Inflammatory macrophage (primary cell): ENCODE results near the gene NEURL1B.

Source experiments
- DNase-seq, 2 donors: peaks; one replicate each; pipeline ENCODE4 v3.0.0-alpha.2; 2020 to 2022

NEURL1B gene

DNA sequence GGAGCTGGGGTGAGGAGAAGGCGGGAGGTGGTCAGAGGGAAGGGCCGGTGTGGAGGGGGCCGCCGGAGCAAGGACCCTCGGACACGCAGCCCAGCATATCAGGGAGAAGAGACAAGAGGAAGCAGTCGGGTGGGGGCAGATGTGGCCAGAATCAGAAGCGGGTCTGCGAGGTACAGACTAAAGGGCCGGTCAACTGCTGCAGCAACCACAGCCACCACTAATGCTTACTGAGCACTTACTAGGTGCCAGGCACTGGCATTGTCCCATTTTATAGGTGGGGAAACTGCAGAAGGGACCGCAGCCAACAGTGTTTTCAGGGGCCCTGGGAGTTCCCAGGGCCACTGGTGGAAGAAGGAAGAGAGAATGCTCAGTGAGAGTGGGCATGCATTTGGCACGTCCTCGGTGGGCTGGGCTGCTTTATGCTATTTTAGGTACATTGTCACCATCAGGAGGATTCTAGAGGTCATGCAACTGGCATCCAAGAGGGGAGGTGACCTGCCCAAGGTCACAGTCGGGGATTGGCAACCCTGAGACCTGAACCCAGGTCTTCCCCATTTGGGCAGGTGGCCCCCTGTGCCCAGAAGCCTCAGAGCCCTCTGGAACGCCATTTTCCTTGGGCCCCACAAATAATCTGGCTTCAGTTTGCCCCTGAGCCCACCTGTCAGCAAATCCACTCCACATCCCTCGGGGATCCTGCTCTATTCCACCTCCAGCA, 76.6 kb downstream of the NEURL1B start:
- DNase-seq = no peak

DNA sequence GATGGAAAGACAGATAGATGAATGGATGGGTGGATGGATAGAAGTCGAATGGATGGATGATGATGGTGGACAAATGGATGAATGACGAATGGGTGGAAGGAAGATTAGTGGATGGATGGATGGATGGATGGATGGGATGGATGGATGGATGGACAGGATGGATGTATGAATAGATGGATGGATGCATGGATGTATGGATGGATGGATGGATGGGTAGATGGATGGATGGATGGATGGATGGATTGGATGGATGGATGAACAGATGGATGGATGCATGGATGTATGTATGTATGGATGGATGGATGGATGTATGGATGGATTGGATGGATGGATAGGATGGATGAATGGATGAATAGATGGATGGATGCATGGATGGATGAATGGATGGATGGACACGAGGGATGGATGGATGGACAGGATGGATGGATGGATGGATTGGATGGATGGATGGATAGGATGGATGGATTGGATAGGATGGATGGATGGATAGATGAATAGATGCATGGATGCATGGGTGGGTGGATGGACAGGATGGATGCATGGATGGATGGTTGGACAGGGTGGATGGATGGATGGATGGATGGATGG, 77.6 kb downstream of the NEURL1B start:
- DNase-seq = no peak

DNA sequence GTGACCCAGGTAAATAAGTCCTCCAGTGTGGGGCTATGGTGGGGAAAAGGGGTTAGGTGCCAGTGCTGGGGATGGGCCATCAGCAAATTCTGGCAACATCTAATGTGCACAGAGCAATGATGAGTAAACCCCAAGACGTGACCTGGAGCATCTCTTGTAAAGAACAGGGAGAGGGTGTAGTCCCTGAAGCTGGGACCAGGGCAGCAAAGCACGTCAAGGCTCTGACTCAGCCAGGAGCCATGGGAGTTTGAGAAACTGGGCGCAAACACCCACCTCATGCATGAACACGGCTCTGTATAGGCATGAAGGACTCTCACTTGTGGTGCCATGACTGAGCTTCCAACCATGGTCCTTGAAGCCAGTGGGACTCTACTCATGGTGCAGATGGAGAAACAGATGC, 78.1 kb downstream of the NEURL1B start:
- DNase-seq = no peak

DNA sequence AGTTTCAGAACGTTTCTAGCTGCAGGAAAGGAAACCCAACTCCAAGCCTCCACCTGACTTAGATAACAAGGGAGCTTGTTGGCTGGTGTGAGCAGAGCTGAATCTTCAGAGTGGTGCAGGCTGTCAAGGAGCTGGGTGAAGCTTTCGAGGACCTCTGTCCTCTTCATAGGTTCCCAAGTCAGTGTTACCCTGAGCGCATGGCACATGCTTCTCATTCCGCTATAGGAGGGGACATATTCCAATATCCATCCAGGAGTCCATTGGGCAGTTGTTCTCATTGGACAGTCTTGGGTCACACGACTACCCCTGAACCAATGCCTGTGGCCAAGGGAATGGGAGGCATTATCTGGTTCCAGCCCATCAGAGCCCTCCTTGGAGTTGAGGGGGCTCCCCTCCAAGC, 79.6 kb downstream of the NEURL1B start:
- DNase-seq = no peak

DNA sequence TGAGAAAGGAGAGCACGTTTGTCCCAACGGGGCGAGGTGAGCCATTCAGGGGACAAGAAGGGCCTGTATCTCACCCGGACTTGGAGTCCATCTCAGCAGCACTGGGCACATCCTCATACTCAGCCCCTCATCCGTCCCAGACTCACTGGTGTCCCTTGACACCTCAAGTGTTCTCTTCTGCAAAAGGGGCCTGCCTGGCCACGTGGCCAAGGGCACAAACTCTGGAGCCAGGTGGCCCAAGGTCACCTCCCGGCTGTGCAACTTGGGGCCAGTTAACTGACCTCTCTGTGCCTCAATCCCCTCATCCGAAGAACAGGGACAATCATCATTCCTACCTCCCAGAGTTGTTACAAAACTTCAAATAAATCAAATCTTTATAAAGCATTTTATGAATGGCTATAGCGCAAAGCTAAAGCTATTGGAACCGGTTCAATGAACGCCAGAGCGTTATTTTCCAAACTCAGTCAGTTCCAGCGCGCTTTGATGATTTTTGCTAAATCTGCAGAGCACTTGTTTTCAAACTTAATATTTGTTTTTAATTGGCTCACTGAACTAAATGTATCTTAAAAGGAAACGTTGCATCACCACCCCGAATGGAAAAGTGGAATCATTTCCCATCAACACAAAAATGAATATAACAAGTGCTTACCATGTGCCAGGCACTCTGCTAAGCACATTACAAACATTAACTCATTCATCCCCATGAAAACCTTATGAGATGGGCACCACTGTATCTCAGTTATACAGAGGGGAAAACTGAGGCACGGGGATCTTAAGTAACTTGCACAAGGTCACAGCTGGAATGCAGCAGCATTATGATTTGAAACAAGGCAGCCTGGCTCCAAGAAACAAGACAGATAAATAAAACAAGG, 80.6 kb downstream of the NEURL1B start:
- DNase-seq = no peak

DNA sequence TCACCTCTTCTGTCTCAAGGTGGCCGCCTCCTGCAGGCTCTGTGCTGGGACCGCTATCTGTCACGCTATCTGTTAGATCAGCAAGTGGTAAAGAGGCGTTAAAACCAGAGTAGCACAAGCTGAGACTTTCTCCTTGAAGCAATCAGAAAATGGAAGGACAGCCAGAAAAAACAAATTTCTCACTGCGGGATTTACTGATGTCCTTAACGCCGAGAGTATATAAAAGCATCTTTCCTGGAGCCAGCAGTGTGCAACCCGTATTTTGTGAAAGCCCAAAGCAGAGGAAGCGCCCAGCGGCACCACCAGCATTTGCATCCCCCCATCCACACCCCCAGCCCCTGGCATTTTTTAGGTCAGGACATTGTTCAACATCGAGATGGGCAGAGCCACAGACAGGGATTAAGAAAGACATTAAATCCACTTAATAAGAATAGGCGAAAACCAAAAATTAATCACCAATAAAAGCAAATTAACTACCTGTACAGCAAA, 81.3 kb downstream of the NEURL1B start:
- DNase-seq = no peak

DNA sequence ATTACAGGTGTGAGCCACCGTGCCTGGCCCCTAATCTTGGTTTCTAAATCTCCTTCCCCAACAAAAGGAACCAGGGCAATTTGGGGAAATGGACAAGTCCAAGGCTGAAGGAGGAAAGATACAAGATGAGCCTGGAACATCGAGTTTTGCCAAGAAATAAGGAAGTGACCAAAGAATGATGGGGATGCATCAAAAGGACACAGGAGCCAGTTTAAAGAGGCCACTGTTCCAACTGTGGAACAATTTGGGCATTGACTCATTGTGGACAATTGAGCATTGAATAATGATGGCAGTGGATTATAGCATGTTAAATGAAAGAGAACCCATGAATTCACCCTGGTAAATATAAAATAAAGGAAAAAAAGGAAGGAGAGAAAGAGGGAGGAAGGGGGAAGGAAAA, 82.4 kb downstream of the NEURL1B start:
- DNase-seq = no peak

DNA sequence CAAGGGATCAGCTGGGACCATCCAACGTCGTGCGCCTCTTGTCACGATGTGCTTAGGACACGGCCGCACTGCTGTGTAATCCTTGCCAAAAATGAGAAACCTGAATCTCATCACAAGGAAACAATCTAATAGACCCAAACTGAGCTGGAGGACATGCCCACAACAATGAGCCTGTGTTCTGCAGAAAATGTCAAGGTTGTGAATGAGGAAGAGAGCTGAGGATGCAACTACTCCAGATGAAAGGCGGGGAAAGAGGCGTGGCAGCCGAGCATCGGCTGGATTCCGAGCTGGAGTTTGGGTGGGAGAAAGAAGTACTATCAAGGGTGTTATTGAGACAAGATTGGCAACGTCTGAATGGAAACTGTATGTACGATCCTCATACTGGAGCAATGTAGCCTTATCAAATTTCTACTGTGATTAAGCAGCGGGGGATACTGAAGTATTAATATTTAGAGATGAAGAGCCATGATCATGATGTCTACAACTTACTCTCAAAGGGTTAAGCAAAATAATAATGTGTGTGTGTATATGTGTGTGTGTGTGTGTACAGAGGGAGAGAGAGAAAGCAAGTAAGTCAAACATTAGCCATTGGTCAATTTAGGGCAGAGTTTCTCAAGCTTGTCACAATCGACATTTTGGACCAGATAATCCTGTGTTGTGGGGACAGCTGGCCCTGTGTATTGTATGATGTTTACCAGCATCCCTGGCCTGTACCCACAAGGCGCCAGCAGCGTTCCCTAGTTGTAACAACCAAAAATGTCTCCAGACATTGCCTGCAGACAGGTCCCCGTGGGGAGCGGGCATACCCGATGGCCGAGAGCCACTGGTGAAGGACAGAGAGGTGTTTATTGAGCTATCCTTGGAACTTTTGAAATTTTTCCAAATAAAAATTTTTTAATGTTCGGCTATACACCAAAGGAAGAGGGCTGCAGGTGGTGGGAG, 83.5 kb downstream of the NEURL1B start:
- no peak for DNase-seq

DNA sequence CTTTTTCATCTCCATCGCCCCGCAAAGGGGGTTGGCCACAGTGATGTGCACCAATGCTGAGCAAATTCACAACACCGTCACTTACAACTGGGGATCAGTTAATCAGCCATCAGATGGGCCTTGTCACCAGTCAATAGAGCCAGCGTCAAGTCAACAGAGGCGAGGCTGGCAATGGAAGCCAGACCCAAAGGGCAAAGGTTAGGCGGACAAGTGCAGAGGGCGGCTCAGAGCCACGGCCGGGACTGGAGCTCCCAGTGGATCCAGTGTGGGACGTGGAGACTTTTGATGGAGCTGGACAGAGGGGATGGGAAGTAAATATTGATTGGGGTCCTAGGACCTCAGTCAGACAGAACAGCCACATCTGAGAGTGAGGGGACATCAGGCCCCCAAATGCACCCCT, 84.2 kb downstream of the NEURL1B start:
- DNase-seq = no peak

DNA sequence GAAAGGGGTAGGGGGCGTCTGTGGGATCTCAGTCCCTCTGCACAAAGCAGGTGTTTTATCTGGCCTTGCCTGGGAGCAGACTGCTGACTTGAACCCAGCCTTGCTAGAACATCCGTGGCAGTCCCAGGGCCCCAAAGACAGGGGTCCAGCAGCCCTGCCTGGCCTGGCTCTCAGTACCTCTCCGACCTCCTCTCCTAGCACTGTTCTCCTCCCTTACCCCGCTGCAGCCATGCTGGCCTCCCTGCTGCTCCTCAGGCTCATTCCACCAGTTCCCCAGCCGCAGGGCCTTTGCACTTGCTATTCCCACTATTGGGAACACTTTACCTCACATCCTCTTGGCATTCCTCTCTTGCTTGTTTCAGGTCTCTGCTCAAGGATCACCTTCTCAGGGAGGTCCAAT, 84.7 kb downstream of the NEURL1B start:
- DNase-seq = no peak

DNA sequence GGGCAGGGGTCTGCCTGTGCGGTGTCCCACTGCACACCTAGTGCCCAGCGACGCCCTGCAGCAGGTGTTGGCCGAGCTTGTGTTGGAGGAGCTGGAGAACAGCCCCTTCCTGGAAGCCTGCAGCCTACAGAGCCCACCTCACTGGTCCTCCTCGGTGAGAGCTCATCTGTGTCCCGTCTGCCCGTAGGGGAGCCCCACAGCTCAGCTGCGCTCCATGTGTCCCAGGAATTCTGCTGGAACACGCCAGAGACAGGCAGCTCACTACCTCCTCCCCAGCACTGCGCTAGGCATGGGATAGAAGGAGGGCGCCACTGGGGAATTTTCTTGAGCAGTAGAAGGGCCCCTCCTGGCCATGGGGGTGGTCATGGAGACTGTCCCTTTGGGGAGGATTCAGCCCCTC, 85.9 kb downstream of the NEURL1B start:
- no peak for DNase-seq

DNA sequence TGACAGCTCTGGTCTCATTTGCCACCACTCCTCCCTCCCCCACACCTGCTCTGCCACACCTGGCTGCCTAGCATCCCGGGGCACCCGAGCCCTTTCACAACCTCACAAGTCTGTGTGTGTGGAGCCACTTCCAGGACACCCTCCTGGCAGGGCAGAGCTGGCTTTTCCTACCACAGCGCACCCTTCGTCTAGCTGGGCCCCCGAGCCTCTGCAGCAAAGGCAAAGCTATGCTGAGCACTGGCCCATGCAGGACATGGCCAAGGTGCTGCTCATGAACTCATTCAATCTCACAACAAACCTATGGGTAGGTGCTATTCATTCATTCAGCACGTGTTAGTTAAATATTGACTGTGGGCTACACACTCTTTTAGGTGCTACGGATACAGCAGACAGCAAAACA, 86.5 kb downstream of the NEURL1B start:
- no peak for DNase-seq

DNA sequence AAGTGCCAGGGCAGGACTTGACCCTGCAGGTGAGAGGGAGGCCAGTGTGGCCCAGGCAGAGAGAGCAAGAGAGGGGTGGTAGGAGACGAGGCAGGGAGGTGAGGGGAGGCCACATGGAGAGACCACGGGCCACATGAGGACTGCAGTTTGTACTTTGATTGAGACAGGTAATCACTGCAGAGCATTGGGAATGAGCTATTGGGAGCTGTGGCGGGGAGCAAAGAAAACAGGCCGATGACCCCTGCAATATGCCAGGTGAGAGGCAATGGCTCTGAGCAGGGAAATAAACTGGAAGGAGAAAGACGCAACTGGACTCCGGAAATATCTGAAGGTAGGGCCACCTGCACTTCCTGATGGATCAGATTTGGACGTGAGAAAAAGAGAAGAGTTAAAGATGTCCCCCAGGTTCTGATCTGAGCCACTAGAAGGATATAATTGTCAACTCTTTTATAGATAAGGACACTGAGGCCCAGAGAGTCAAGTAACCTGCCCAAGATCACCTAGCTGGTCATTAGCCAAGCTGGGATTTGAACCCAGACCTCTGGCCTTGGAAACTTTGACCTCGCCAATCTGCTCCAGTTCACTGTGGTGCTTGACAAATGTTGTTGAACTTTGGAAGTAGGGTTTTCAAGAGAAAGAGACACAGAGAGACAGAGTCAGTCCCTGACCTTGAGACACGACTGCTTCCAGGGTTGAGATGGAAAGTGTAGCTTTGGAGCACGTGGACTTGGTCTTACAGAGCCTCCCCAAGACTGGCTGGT, 87.6 kb downstream of the NEURL1B start:
- no peak for DNase-seq

DNA sequence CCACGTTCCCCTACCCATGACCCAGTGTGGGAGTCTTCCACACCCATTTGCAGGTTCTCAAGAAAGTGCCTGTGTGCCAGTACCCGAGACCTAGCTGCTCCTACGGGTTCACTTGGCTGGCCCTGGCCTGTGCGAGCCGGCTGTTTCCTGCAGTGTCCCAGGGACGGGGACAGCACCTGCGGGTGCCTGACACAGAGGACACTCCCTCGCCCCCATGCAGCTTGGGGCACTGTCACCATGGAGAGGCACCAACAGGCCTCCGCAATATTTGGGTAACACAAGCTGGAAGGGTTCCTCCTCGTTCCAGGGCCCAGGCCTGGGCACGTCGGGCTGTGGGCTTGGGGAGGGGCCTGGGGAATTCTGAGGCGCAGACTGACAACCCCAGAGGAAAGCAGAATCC, 88.5 kb downstream of the NEURL1B start:
- DNase-seq = no peak

DNA sequence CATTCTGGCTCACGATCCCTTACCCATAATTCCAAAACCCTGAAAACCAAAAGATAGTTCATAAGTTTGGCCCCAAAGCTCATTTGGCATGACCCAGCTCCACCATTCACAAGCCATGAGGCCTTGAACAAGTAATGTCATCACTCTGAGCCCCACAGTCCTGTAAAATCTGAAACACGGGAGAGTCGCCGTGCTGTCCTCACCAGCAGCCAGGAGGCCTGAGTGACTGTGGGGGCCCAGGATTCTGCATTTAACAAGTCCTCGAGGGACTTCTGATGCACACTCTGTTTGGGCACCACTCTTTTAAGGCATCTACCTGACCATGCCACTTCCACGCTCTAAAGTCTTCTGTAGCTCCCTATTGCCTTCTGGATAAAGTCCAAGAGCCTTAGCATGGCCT, 89.2 kb downstream of the NEURL1B start:
- DNase-seq = no peak

DNA sequence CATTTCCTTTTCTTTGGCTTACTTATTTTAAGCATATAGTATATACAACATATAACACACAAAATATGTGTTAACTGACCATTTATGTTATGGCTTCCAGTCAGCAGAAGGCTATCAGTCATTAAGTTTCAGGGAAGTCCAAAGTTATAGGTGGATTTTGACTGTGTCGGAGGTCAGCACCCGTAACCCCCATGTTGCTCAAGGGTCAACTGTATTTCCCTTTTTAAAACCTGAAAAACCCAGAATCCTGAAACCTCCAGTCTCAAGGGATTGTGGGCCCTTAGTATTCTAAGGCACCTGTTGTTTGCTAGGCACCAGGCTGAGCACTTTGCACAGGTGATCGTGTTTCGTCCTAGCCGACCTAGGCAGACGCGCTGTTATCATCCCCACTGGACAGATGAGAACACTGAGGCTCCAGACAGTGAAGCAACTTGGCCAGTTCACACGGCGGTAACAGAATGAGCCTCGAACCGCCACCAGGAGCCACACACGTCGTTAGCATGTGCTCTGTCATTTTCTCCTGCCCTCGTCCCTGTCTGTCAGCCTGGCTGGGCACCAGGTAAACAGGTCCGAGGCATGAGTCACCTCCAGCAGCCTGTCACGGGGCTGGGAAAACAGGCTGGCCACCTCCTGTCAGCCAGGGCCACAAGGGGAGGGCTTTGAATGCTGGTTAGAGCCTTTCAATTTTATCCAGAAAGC, 90.1 kb downstream of the NEURL1B start:
- DNase-seq = no peak

DNA sequence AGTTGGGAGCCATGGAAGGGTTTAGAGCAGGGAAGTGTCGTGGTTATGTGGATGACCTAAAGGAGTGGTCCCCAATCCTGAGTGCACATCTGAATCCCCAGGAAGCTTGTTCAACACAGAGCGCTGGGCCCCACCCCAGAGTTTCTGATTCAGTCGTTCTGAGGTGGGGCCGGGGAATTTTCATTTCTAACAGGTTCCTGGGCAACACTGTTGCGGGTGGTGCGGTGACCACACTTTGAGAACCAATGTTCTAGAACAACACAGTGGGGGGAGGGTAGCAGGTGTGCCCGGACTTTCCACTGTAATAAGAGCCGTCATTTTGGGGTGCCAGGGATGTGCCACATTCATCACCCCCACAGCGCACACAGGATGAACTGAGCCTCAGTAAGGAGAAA, 90.6 kb downstream of the NEURL1B start:
- DNase-seq = no peak

DNA sequence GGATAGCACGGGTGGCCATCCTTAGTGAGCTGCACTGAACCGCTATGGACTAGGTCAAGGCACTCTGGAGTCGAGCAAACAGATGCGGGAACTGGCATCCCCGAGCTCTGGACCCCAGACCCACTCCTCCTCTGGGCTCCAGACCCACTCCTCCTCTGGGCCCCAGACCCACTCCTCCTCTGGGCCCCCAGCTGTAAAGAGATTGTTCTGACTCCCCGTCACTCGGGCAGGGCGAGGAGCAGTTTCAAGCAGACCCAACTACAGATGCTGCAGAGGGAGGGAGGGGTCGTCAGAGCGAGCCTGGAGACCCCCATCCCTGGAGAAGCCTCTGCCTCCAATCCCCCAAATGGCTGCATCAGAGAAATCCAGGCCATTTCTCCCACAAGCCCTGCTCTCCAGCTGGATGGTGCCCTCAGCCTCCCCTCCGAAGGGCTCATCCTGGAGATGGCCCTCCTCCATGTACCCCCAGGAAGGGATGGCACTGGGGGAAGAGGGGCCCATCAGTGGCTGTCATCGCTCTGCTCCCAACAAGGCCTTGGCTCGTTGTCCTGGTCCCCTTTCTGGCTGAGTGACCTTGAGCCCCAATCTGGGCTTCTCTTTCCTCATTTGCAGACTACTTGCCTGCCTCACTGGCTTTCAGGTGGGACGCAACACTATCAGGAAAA, 91.3 kb downstream of the NEURL1B start:
- no peak for DNase-seq

DNA sequence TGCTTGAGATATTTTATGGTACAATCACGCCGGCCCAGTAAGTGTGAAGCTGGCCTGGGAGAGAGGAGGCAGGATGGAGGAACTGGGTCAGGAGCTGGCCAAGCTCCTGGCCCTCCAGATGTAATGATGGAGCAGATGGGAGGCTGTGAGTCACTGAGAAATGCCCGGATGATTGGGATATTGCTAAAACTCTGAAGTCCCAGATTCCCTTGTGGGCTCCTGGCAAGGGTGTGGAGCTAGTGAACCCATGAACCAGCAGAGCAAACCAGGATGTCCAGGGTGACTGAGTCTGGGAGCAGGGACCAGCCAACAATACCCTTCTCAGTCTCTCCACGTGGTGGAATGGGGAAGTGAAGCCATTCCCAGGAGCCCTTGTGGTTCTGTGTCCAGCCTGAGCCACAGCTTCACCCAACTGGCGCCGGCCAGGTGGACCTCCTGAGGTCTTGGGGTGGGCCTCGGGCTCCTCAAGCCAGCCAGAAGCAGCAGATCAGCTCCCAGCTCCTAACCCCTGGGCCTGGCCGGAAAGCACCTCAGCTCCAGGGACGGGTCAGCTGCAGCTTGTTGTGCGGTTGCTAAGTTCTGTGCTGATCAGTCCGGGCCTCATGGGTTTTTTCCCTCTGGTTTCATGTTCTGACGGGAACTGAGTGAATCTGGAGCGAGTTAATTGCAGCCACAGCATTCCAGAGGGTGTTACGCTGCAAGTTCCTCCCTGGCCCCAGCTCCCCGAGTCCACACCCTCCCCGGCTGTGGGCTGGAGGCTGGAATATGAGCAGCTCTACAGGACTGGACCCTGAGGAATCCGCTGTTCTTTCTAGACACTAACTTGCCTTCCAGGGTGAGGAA, 92.3 kb downstream of the NEURL1B start:
- DNase-seq = no peak

DNA sequence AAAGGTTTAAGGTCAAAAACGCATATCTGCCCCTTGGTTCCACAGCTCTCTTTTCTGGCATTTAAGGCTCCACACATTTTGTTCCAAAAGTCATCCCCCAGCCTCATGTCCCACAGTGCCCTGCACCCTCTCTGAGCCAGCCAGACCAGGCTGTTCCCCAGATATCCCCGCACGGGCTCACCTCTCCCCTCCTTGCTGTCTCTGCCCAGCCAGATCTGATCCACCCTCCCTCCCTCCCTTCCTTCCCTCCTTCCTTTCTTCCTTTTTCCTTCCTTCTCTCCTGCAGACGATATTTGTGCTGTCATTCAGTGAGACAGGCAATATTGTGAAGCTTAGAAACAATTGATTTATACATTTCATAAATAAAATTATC, 92.9 kb downstream of the NEURL1B start:
- no peak for DNase-seq
